Endothelial cell (in vitro differentiated cells): ENCODE data around the gene ARSI. TPM values are rescaled to one million over a fixed set of nuclear protein-coding genes. Genes with fewer than 3 reads are reported as not detected.

ENCODE experiments used
- DNase-seq: peaks from one replicate; pipeline ENCODE4 v3.0.0; 2021; ENCODE audit warnings: low spot score
- H3K27ac Mint-ChIP-seq: one replicate; pipeline ENCODE4 v1.8.0; 2021; ENCODE audit warnings: mixed read lengths, inconsistent platforms; ENCODE audit not compliant: unreplicated experiment
- H3K27me3 Mint-ChIP-seq: one replicate; pipeline ENCODE4 v1.8.0; 2021; ENCODE audit warnings: mild to moderate bottlenecking, moderate library complexity, mixed read lengths, inconsistent platforms; ENCODE audit not compliant: unreplicated experiment
- H3K36me3 Mint-ChIP-seq: one replicate; pipeline ENCODE4 v1.8.0; 2021; ENCODE audit warnings: mild to moderate bottlenecking, low read depth, mixed read lengths, inconsistent platforms; ENCODE audit not compliant: unreplicated experiment
- H3K4me1 Mint-ChIP-seq: one replicate; pipeline ENCODE4 v1.8.0; 2021; ENCODE audit warnings: mild to moderate bottlenecking, mixed read lengths, inconsistent platforms; ENCODE audit not compliant: unreplicated experiment
- H3K4me3 Mint-ChIP-seq: one replicate; pipeline ENCODE4 v1.8.0; 2021; ENCODE audit warnings: mild to moderate bottlenecking, mixed read lengths, inconsistent platforms; ENCODE audit not compliant: unreplicated experiment
- H3K9me3 Mint-ChIP-seq: one replicate; pipeline ENCODE4 v1.8.0; 2021; ENCODE audit warnings: mixed read lengths, inconsistent platforms; ENCODE audit not compliant: unreplicated experiment
- CTCF ChIP-seq: fragments of 200-600 bp; sonication (generic); IDR thresholded peaks from one replicate; pipeline ENCODE4 v1.5.0; 2021; ENCODE audit warnings: antibody characterized with exemption; ENCODE audit not compliant: unreplicated experiment
- total RNA-seq: library from RNA; stranded (reverse); fragmentation: NEBNext Ultra II Directional; extraction: Animal tissue kit (Norgen Biotek cat#: 25700); gene quantifications from one replicate; pipeline ENCODE4 v1.2.1, GENCODE V29; 2021; ENCODE audit not compliant: unreplicated experiment

The ARSI gene
- total RNA-seq, 1 donor from 2014 or later: 3.8 TPM

DNA sequence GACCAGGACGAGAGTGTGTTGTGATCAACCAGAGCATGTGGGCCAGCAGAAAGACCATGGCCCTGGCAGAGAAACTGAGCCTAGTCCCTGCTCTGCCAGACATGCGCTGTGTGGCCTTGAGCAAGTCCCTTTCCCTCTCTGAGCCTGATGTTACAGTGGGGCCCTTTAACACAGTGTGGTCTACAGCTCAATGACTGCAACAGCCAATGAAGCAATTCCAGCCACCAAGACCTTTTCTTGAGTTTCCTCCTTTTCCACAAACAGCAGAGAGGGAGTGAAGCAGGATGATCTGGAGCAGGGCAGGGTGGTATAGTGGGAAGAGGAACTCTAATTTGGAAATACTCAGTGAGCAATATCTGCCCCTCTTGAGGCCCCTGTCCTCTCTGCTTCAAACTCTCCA is 25.8 kb upstream of the ARSI start:
- DNase-seq: no peak
- H3K36me3 Mint-ChIP-seq: no peaks in the 10 kb centered on the region
- TF ChIP-seq CTCF: no peak
- no peaks in the 10 kb centered on the region for H3K9me3 Mint-ChIP-seq
- H3K4me1 Mint-ChIP-seq: peaks cover 24% of the 10 kb centered on the region
- H3K27me3 Mint-ChIP-seq: peaks cover 8% of the 10 kb centered on the region
- no peak overlapping the region for H3K27ac Mint-ChIP-seq
- H3K4me3 Mint-ChIP-seq: no peak overlapping the region

DNA sequence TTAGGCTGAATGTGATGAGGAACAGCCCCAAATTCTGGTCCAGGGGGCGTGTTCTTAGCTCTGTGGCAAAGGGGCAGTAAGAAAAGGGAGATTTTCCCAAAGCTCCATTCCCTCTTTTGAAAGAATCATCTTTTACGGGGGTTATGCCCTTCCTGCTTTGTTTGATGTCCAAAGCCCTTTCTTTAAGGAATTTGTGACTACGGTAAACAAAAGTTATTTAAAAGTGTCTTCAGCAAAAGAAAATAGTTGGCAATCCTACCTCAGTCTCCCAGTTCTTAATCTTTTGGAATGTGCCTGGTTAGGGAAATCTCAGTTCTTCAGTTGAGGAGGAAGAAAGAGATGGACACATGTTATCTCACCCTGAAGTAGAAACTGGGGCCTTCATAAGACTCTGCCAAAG is 24.4 kb upstream of the ARSI start:
- no peak overlapping the region for H3K27ac Mint-ChIP-seq

GRCh38 chr5:150326707-150327106 is 24.0 kb upstream of the ARSI start:
- H3K9me3 Mint-ChIP-seq: no peaks in the 10 kb centered on the region
- no peak for DNase-seq
- H3K4me3 Mint-ChIP-seq: no peak overlapping the region
- TF ChIP-seq CTCF: no peak
- peaks cover 8% of the 10 kb centered on the region for H3K27me3 Mint-ChIP-seq
- peaks cover 24% of the 10 kb centered on the region for H3K4me1 Mint-ChIP-seq
- H3K36me3 Mint-ChIP-seq: no peaks in the 10 kb centered on the region
- H3K27ac Mint-ChIP-seq: peak overlapping the region; percentile 26

More for the DNA sequence above, 24.4 kb upstream of the ARSI start:
- Mint-ChIP-seq H3K27me3 (peaks cover 8% of the 10 kb centered on the region), H3K4me3 (no peak overlapping the region), H3K36me3 (no peaks in the 10 kb centered on the region), H3K4me1 (peaks cover 24% of the 10 kb centered on the region), H3K9me3 (no peaks in the 10 kb centered on the region)
- DNase-seq: no peak
- no peak for TF ChIP-seq CTCF

GRCh38 chr5:150325426-150325825 is 22.7 kb upstream of the ARSI start:
- no peaks in the 10 kb centered on the region for H3K36me3 Mint-ChIP-seq
- no peak for TF ChIP-seq CTCF
- peaks cover 24% of the 10 kb centered on the region for H3K4me1 Mint-ChIP-seq
- no peak for DNase-seq
- H3K27ac Mint-ChIP-seq: no peak overlapping the region
- no peaks in the 10 kb centered on the region for H3K9me3 Mint-ChIP-seq
- H3K27me3 Mint-ChIP-seq: peaks cover 8% of the 10 kb centered on the region
- no peak overlapping the region for H3K4me3 Mint-ChIP-seq

DNA sequence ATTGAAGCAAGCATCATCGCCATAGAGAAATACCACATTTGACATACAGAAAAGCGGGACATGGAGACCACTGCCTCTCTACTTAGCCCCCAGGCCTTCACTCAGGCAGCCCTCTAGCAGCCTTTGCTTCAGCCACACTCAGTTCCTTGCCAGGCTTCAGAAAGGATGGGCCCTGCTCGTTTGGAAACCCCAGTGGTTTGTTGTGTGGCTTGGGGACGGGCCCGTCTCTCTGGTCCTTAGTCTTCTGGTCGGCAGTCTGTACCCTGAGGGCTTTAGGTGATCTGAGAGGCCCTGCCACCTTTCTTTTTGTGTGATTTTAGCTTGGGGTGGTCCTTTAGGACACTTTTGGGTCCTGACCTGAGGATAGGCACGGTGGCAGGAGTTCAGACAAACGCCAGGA is 21.1 kb upstream of the ARSI start:
- peaks cover 15% of the 10 kb centered on the region for H3K4me1 Mint-ChIP-seq
- H3K4me3 Mint-ChIP-seq: no peak overlapping the region
- no peaks in the 10 kb centered on the region for H3K36me3 Mint-ChIP-seq
- no peak for DNase-seq
- no peak overlapping the region for H3K27ac Mint-ChIP-seq
- no peak for TF ChIP-seq CTCF
- H3K27me3 Mint-ChIP-seq: peaks cover 3% of the 10 kb centered on the region
- H3K9me3 Mint-ChIP-seq: no peaks in the 10 kb centered on the region
